ENCODE measurements around the gene BOK.

Gene BOK

GRCh38 chr2:241531161-241531722 lies 27.3 kb upstream of the BOK start:
- Histone ChIP-seq H3K36me3 (ENCODE audit: control insufficient read depth, insufficient read depth, low read length) (no peaks in the 10 kb centered on the region), H3K27me3 (replicated peaks; ENCODE audit: control insufficient read depth, insufficient read depth, low read length) (peaks cover 2% of the 10 kb centered on the region; the same call in 1 of the 2 replicates), H3K4me3 (replicated peaks; ENCODE audit: low read depth, low read length) (no peak overlapping the region)
- no peak for DNase-seq (ENCODE audit: extremely low read depth, insufficient read length)
- TF ChIP-seq CTCF (IDR thresholded peaks at IDR 0.05; ENCODE audit: insufficient read depth, low read length, poor library complexity, severe bottlenecking): no peak

- no peak for DNase-seq (ENCODE audit: extremely low read depth, insufficient read length)
- H3K36me3 ChIP-seq (ENCODE audit: control insufficient read depth, insufficient read depth, low read length): no peaks in the 10 kb centered on the region
- H3K27me3 ChIP-seq (replicated peaks; ENCODE audit: control insufficient read depth, insufficient read depth, low read length): peaks cover 2% of the 10 kb centered on the region; the same call in 1 of the 2 replicates
- no peak overlapping the region for H3K4me3 ChIP-seq (replicated peaks; ENCODE audit: low read depth, low read length)
- no peak for TF ChIP-seq CTCF (IDR thresholded peaks at IDR 0.05; ENCODE audit: insufficient read depth, low read length, poor library complexity, severe bottlenecking)
These were observed 26.4 kb upstream of the BOK start for GRCh38 chr2:241532168-241532567.

GRCh38 chr2:241532733-241533601 lies 25.6 kb upstream of the BOK start:
- no peak overlapping the region for H3K4me3 ChIP-seq (replicated peaks; ENCODE audit: low read depth, low read length)
- no peak for TF ChIP-seq CTCF (IDR thresholded peaks at IDR 0.05; ENCODE audit: insufficient read depth, low read length, poor library complexity, severe bottlenecking)
- peaks cover 2% of the 10 kb centered on the region; the same call in 1 of the 2 replicates for H3K27me3 ChIP-seq (replicated peaks; ENCODE audit: control insufficient read depth, insufficient read depth, low read length)
- H3K36me3 ChIP-seq (ENCODE audit: control insufficient read depth, insufficient read depth, low read length): no peaks in the 10 kb centered on the region
- no peak for DNase-seq (ENCODE audit: extremely low read depth, insufficient read length)

GRCh38 chr2:241534293-241534692 lies 24.3 kb upstream of the BOK start:
- H3K4me3 ChIP-seq (replicated peaks; ENCODE audit: low read depth, low read length): no peak overlapping the region
- H3K27me3 ChIP-seq (replicated peaks; ENCODE audit: control insufficient read depth, insufficient read depth, low read length): peaks cover 2% of the 10 kb centered on the region; the same call in 1 of the 2 replicates
- no peak for TF ChIP-seq CTCF (IDR thresholded peaks at IDR 0.05; ENCODE audit: insufficient read depth, low read length, poor library complexity, severe bottlenecking)
- no peaks in the 10 kb centered on the region for H3K36me3 ChIP-seq (ENCODE audit: control insufficient read depth, insufficient read depth, low read length)
- DNase-seq (ENCODE audit: extremely low read depth, insufficient read length): no peak

- TF ChIP-seq CTCF (IDR thresholded peaks at IDR 0.05; ENCODE audit: insufficient read depth, low read length, poor library complexity, severe bottlenecking): no peak
- H3K4me3 ChIP-seq (replicated peaks; ENCODE audit: low read depth, low read length): no peak overlapping the region
- no peak for DNase-seq (ENCODE audit: extremely low read depth, insufficient read length)
- peaks cover 2% of the 10 kb centered on the region; the same call in 1 of the 2 replicates for H3K27me3 ChIP-seq (replicated peaks; ENCODE audit: control insufficient read depth, insufficient read depth, low read length)
- H3K36me3 ChIP-seq (ENCODE audit: control insufficient read depth, insufficient read depth, low read length): no peaks in the 10 kb centered on the region
These were observed 23.7 kb upstream of the BOK start for GRCh38 chr2:241534701-241535375.
